Parathyroid adenoma (tissue), 2 donors: ENCODE results near the gene MPC1.
"Not testable (repeated sequence)": the region's sequence is repeated elsewhere in the genome, so short reads cannot be mapped to it uniquely, and the experiment has no call there.

Experiments
- H2AFZ ChIP-seq: fragments of 300-600 bp; sonication (generic); one replicate; pipeline ENCODE4 v1.7.0; 2017; ENCODE audit warnings: antibody characterized with exemption, mild to moderate bottlenecking
- H3K27ac ChIP-seq: fragments of 300-600 bp; sonication (generic); one replicate; pipeline ENCODE4 v1.7.0; 2017
- H3K27me3 ChIP-seq: fragments of 300-600 bp; sonication (generic); one replicate; pipeline ENCODE4 v1.7.0; 2017; ENCODE audit warnings: low read length; ENCODE audit not compliant: control insufficient read depth, insufficient read depth
- H3K36me3 ChIP-seq: fragments of 300-600 bp; sonication (generic); one replicate; pipeline ENCODE4 v1.7.0; 2017; ENCODE audit warnings: low read length; ENCODE audit not compliant: control insufficient read depth, insufficient read depth
- H3K4me1 ChIP-seq: fragments of 300-600 bp; sonication (generic); one replicate; pipeline ENCODE4 v1.7.0; 2017; ENCODE audit warnings: control low read depth
- H3K4me2 ChIP-seq: fragments of 300-600 bp; sonication (generic); one replicate; pipeline ENCODE4 v1.7.0; 2017; ENCODE audit warnings: low read length
- H3K4me3 ChIP-seq: fragments of 300-600 bp; sonication (generic); one replicate; pipeline ENCODE4 v1.7.0; 2017; ENCODE audit warnings: low read depth, low read length
- H3K79me2 ChIP-seq: fragments of 300-600 bp; sonication (generic); one replicate; pipeline ENCODE4 v1.7.0; 2017; ENCODE audit warnings: control low read depth
- H3K9ac ChIP-seq: fragments of 300-600 bp; sonication (generic); one replicate; pipeline ENCODE4 v1.7.0; 2017; ENCODE audit warnings: mild to moderate bottlenecking
- H3K9me3 ChIP-seq: fragments of 300-600 bp; sonication (generic); one replicate; pipeline ENCODE4 v1.7.0; 2017; ENCODE audit warnings: low read length; ENCODE audit not compliant: control insufficient read depth
- CTCF ChIP-seq: fragments of 300-600 bp; sonication (generic); IDR thresholded peaks from one replicate; pipeline ENCODE4 v1.7.0; 2017; ENCODE audit warnings: antibody characterized with exemption, mild to moderate bottlenecking
- donor health status: primary hyperparathyroidism.

The MPC1 gene

DNA sequence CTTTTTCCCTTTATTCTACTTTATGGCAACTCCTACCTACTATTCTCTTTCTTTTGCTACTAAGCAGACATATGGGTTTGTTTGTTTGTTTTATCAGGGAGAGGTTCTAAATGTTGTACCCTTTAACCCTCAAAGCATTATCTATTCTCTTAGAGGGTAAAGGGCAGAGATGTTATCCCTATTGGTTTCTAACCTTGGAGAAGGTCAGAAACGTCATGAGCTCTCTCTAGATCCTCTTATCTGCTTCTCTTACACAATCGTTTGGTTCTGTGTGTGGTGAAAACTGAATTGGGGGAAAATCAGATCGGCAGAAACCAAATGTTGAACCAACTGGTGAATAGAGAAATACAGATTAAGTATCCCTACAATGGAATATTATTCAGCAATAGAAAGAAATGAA lies 6.4 kb upstream of the MPC1 start:
- no peak overlapping the region for H3K4me2 ChIP-seq
- H3K4me1 ChIP-seq: no peaks in the 10 kb centered on the region
- no peak overlapping the region for H3K9ac ChIP-seq
- no peaks in the 10 kb centered on the region for H3K79me2 ChIP-seq
- no peak for TF ChIP-seq CTCF
- H3K27me3 ChIP-seq: no peaks in the 10 kb centered on the region
- H3K9me3 ChIP-seq: no peaks in the 10 kb centered on the region
- no peak overlapping the region for H2AFZ ChIP-seq
- H3K27ac ChIP-seq: no peak overlapping the region
- H3K4me3 ChIP-seq: no peak overlapping the region
- H3K36me3 ChIP-seq: no peaks in the 10 kb centered on the region

DNA sequence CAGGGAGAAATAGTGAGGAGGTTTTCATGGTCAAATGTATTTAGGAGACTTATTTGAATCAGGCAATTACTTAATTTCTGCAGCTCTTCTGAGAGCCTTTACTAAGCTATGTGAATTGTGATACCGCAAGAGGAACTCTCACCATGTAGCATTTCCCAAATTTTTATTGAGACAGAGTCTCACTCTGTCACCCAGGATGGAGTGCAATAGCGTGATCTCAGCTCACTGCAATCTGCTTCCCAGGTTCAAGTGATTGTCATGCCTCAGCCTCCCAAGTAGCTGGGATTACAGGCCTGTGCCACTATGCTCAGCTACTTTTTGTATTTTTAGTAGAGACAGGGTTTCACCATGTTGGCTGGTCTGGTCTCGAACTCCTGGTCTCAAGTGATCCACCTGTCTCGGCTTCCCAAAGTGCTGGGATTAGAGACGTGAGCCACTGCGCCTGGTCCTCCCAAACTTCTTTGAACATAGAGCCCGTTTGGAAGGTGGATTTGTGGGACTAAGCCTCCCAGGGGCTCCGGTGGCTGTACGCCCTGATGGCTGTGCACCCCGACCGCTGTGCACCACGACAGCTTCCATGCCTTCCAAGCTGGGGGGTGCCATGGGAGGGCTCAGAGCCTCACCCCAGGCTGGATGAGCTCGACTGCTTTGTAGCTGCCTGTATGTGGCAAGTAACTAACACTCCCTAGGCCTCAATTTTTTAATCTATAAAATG lies 5.7 kb upstream of the MPC1 start:
- Histone ChIP-seq H3K27me3 (no peaks in the 10 kb centered on the region), H3K4me1 (no peaks in the 10 kb centered on the region), H3K4me3 (no peak overlapping the region), H3K79me2 (no peaks in the 10 kb centered on the region), H3K9ac (no peak overlapping the region), H3K36me3 (no peaks in the 10 kb centered on the region), H2AFZ (no peak overlapping the region), H3K9me3 (no peaks in the 10 kb centered on the region), H3K27ac (no peak overlapping the region), H3K4me2 (no peak overlapping the region)
- no peak for TF ChIP-seq CTCF

DNA sequence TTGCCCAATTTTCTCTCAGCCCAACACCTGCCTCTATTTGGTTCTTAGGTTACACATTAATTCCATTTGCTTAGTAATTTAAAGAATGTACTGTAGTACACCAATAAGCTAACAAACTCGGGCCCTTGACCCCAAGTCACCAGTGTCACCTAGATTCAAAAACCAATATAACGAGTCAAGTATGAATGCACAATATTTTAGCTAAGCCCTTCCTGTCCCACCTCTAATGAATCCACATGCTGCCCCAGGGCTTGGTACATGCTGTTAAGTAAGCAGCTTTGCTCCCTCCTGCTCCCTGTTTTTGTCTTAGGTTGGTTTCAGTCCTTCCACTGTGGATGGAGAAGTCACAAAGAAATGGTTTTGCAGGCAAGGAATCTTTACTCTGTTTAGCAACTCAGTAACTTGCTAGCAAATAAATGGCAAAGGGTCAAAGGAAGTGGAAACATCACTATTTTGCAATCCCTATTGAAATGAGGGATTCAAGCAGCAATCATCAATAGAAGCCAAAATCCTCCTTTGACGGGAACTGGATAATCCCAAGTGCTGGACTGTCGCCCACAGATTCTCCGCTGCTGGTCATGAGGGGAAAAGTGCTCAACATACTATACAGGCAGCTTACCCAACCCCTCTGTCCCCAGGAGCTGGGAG lies 5.0 kb upstream of the MPC1 start:
- no peak overlapping the region for H3K9ac ChIP-seq
- no peak for TF ChIP-seq CTCF
- H3K27ac ChIP-seq: no peak overlapping the region
- H3K4me2 ChIP-seq: no peak overlapping the region
- no peaks in the 10 kb centered on the region for H3K36me3 ChIP-seq
- no peak overlapping the region for H3K4me3 ChIP-seq
- H3K9me3 ChIP-seq: no peaks in the 10 kb centered on the region
- no peaks in the 10 kb centered on the region for H3K27me3 ChIP-seq
- H3K4me1 ChIP-seq: no peaks in the 10 kb centered on the region
- H2AFZ ChIP-seq: no peak overlapping the region
- no peaks in the 10 kb centered on the region for H3K79me2 ChIP-seq

- H3K79me2 ChIP-seq, H3K27ac ChIP-seq, H3K4me2 ChIP-seq: not testable (repeated sequence)
These were observed 4.4 kb upstream of the MPC1 start for GRCh38 chr6:166387098-166387497.

DNA sequence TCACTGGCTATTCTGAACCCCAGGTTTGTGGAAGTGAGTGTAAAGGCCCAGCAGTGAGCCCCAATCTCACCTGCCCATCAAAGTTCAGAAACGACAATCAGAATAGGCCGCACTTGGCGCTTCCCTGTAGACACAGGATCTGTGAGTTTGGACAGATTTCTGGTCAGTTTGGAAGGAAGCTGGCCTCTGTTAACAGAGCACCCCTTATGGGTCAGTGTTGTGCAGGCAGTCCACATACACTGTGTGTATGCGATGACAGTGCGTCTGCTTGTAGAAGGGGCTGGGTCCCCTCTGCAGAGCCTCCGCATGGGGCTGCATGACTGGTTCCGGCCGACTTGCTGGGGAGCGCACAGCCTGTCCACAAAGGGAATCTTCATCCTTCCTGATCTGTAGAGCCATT lies 3.4 kb upstream of the MPC1 start:
- H2AFZ ChIP-seq: no peak overlapping the region
- H3K4me2 ChIP-seq: no peak overlapping the region
- no peak overlapping the region for H3K27ac ChIP-seq
- no peaks in the 10 kb centered on the region for H3K79me2 ChIP-seq
- no peak for TF ChIP-seq CTCF
- no peak overlapping the region for H3K9ac ChIP-seq
- peaks cover 4% of the 10 kb centered on the region for H3K4me1 ChIP-seq
- no peaks in the 10 kb centered on the region for H3K9me3 ChIP-seq
- no peak overlapping the region for H3K4me3 ChIP-seq
- H3K36me3 ChIP-seq: no peaks in the 10 kb centered on the region
- H3K27me3 ChIP-seq: no peaks in the 10 kb centered on the region

More at GRCh38 chr6:166387098-166387497, 4.4 kb upstream of the MPC1 start:
- not testable (repeated sequence) for H3K4me1 ChIP-seq, H3K27me3 ChIP-seq, H2AFZ ChIP-seq, H3K36me3 ChIP-seq, H3K4me3 ChIP-seq, H3K9me3 ChIP-seq, H3K9ac ChIP-seq

DNA sequence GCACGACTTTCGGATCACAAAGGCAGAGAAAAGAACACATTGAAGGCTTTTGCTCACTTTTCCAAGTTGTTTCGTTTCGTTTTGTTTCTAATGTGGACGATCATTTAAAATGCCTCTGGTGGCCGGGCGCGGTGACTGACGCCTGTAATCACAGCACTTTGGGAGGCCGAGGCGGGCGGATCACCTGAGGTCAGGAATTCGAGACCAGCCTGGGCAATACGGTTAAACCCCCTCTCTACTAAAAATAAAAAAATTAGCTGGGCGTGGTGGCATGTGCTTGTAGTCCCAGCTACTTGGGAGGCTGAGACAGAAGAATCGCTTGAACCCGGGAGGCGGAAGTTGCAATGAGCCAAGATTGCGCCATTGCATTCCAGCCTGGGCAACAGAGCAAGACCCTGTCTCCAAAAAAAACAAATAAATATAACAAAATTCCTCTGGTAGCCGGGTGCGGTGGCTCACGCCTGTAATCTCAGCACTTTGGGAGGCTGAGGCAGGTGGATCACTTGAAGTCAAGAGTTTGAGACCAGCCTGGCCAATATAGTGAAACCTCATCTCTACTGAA lies 1.1 kb upstream of the MPC1 start:
- peak overlapping the region; percentile 98 for H2AFZ ChIP-seq
- peak overlapping the region; percentile 91 for H3K9ac ChIP-seq
- H3K4me3 ChIP-seq: peak overlapping the region; percentile 78
- H3K79me2 ChIP-seq, H3K4me1 ChIP-seq, H3K36me3 ChIP-seq, H3K27me3 ChIP-seq, H3K9me3 ChIP-seq: not testable (repeated sequence)
- H3K4me2 ChIP-seq: peak overlapping the region; percentile 73
- H3K27ac ChIP-seq: peak overlapping the region; percentile 99
